Measurements from ENCODE around the gene SPNS2.

GRCh38 chr17:4530799-4531730, 32.4 kb downstream of the SPNS2 start:
- TF ChIP-seq CTCF (IDR thresholded peaks at IDR 0.05) = no peak
- TF ChIP-seq EZH2phosphoT487 (IDR thresholded peaks at IDR 0.05) = no peak

Data from neural progenitor cell (in vitro differentiated cells).